K562 (cell line): ENCODE results near the gene ORC4.

Source experiments
- CTCF ChIP-seq, 3 experiments: IDR thresholded peaks in 2 of 3; conservative IDR thresholded peaks in 1 of 3; 2 replicates each; pipeline ENCODE4 v1.5.1; 2011 to 2012; ENCODE audit warnings: low read length in 3 of 3, mild to moderate bottlenecking in 3 of 3, control low read depth in 2 of 3, improper control_type of control experiment in 1 of 3, inconsistent platforms in 1 of 3, low read depth in 1 of 3, mixed read lengths in 1 of 3, moderate library complexity in 1 of 3; ENCODE audit not compliant: insufficient read depth in 2 of 3
- DPF2 ChIP-seq: fragments of 450-650 bp; IDR thresholded peaks from 2 replicates; pipeline ENCODE4 v1.6.1; 2016
- FOXA1 ChIP-seq: fragments of 450-650 bp; IDR thresholded peaks from 2 replicates; pipeline ENCODE4 v1.6.1; 2016; ENCODE audit warnings: mild to moderate bottlenecking, borderline replicate concordance
- GTF2B ChIP-seq: IDR thresholded peaks from 2 replicates; pipeline ENCODE4 v1.6.1; 2011; ENCODE audit not compliant: insufficient read length; ENCODE audit errors: extremely low read depth
- MED1 ChIP-seq: sonication (generic); formaldehyde crosslinking; IDR thresholded peaks from 2 replicates; pipeline ENCODE4 v1.8.1; 2023; ENCODE audit warnings: missing genetic modification reagents, borderline replicate concordance
- MTA3 ChIP-seq: fragments of 450-650 bp; formaldehyde crosslinking; IDR thresholded peaks from 2 replicates; pipeline ENCODE4 v1.6.1; 2017; ENCODE audit warnings: mild to moderate bottlenecking, borderline replicate concordance
- RFX5 ChIP-seq: IDR thresholded peaks from 2 replicates; pipeline ENCODE4 v1.6.1; 2011; ENCODE audit warnings: low read depth, mild to moderate bottlenecking, improper control_type of control experiment, low read length
- TEAD2 ChIP-seq: fragments of 450-650 bp; IDR thresholded peaks from 2 replicates; pipeline ENCODE4 v1.6.1; 2016; ENCODE audit warnings: missing genetic modification characterization, control low read depth, missing compliant biosample characterization
- ZBTB1 ChIP-seq: sonication (generic); formaldehyde crosslinking; IDR thresholded peaks from 2 replicates; pipeline ENCODE4 v1.8.1; 2023; ENCODE audit warnings: missing genetic modification reagents, low read depth, mild to moderate bottlenecking, borderline replicate concordance
- ZNF518B ChIP-seq: fragments of 250-450 bp; sonication (Bioruptor Pico); IDR thresholded peaks from 2 replicates; pipeline ENCODE4 v1.5.0; 2021; ENCODE audit warnings: mild to moderate bottlenecking, moderate library complexity

GRCh38 chr2:148039783-148040182, 19.2 kb upstream of the ORC4 start:
- TF ChIP-seq GTF2B (no peak), MED1 (CRISPR knock-in tag) (no peak), RFX5 (no peak), MTA3 (no peak), ZBTB1 (CRISPR knock-in tag) (no peak), FOXA1 (no peak), TEAD2 (no peak), CTCF (IDR thresholded peaks at IDR 0.05 in 2 of 3, conservative IDR thresholded peaks at IDR 0.05 in 1 of 3; ENCODE audit: insufficient read depth in 2 of 3, low read depth in 1 of 3, low read length in 3 of 3) (no peak), ZNF518B (CRISPR knock-in tag) (no peak), DPF2 (no peak)
